Stimulated activated naive B cell treated with anti-CD40 and anti-IgM and Interleukin-4, amounts not matched to agents 10 μg/mL and 1 μg/mL and 100 μg/mL, for 72 hours (primary cell): ENCODE measurements around the gene TCP11L2.
"Not testable (repeated sequence)": the region's sequence is repeated elsewhere in the genome, so short reads cannot be mapped to it uniquely, and the experiment has no call there.

Experiments used
- ATAC-seq, 2 donors: fragments of 150-1000 bp; cut with Tn5 transposase; replicated peaks; 2 replicates each; pipeline ENCODE4 v1.10.0; 2021; ENCODE audit warnings: moderate library complexity in 1 of 2
- DNase-seq: peaks from one replicate; pipeline ENCODE4 v3.0.0; 2021
- H3K27ac Mint-ChIP-seq: one replicate; pipeline ENCODE4 v1.8.0; 2022; ENCODE audit warnings: mild to moderate bottlenecking, mixed read lengths
- H3K27me3 Mint-ChIP-seq, 2 donors: one replicate each; pipeline ENCODE4 v1.8.0; 2022; ENCODE audit warnings: mixed read lengths in 2 of 2
- H3K36me3 Mint-ChIP-seq, 2 donors: one replicate each; pipeline ENCODE4 v1.8.0; 2022; ENCODE audit warnings: mixed read lengths in 2 of 2, mild to moderate bottlenecking in 1 of 2
- H3K4me1 Mint-ChIP-seq, 2 donors: one replicate each; pipeline ENCODE4 v1.8.0; 2022; ENCODE audit warnings: mixed read lengths in 2 of 2, mild to moderate bottlenecking in 1 of 2
- H3K4me3 Mint-ChIP-seq, 2 donors: one replicate each; pipeline ENCODE4 v1.8.0; 2022; ENCODE audit warnings: mild to moderate bottlenecking in 2 of 2, mixed read lengths in 2 of 2, moderate library complexity in 1 of 2
- H3K9me3 Mint-ChIP-seq, 2 donors: one replicate each; pipeline ENCODE4 v1.8.0; 2022; ENCODE audit warnings: mixed read lengths in 2 of 2, mild to moderate bottlenecking in 1 of 2

The TCP11L2 gene

GRCh38 chr12:106357549-106358395 lies 55.2 kb downstream of the TCP11L2 start, which contains the start of gene POLR3B:
Gene POLR3B, plus strand, starts transcription at chr12:106357748. Its CDS starts 132 bp downstream, at chr12:106357880.
- Mint-ChIP-seq H3K9me3 (no peaks in the 10 kb centered on the region), H3K36me3 (peaks cover 4 to 5% of the 10 kb centered on the region in 2 donors), H3K4me1 (peaks cover 8 to 16% of the 10 kb centered on the region in 2 donors), H3K27ac (peak within 1 kb of the TSS; percentile 94), H3K27me3 (no peaks in the 10 kb centered on the region), H3K4me3 (peak within 1 kb of the TSS; percentile 91 to 94)
- DNase-seq (peak; percentile 96), ATAC-seq (peak; percentile 94 to 96)

GRCh38 chr12:106358396-106359241 lies 56.1 kb downstream of the TCP11L2 start:
- peaks cover 4 to 5% of the 10 kb centered on the region in 2 donors for H3K36me3 Mint-ChIP-seq
- H3K9me3 Mint-ChIP-seq, result no peaks in the 10 kb centered on the region
- peak; percentile 3 to 19 for ATAC-seq
- peak overlapping the region; percentile 91 to 94 for H3K4me3 Mint-ChIP-seq
- DNase-seq, result no peak
- no peaks in the 10 kb centered on the region for H3K27me3 Mint-ChIP-seq
- peak overlapping the region; percentile 94 for H3K27ac Mint-ChIP-seq
- peaks cover 8 to 16% of the 10 kb centered on the region in 2 donors for H3K4me1 Mint-ChIP-seq

DNA sequence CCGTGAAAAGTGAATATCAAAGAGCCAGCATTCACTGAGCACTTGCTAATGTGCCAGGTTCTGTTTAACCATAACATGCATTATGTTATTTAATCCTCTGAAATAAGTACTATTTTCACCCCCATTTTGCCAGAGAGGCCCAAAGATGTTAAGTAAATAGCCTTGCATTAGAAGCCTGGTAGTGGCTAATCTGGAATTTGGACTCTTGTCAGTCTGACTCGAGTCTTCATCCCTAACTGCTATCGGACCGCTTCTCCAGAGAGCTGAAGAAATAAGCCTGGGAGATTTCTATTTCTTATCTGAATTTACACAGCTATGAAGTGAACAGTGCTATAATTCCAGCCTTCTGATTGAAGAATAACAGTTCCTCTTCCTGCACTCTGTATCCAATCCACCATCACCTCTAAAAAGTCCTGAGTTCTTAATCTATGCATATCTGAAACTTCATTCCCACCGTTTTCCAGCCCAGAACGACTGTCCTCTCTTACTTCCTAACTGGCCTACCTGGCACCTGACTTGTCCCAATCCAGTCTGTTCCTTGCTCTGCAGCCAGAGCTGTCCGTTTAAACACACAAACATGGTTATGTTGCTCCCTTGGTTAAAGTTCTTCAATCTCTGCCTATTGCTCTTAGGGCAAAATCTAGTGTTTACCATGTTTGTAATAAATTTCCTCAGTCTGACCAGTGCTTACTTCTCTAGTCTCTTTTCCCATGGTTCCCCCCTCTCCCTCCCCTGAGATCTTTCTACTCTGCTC lies 57.3 kb downstream of the TCP11L2 start:
- DNase-seq, result no peak
- Mint-ChIP-seq H3K27me3 (no peaks in the 10 kb centered on the region), H3K27ac (no peak overlapping the region), H3K9me3 (no peaks in the 10 kb centered on the region), H3K36me3 (peaks cover 12% of the 10 kb centered on the region in 2 donors), H3K4me1 (peaks cover 8 to 16% of the 10 kb centered on the region in 2 donors), H3K4me3 (no peak overlapping the region)
- no peak for ATAC-seq

- no peak for ATAC-seq
- Mint-ChIP-seq H3K4me3 (no peak overlapping the region), H3K36me3 (peaks cover 16 to 18% of the 10 kb centered on the region in 2 donors), H3K27ac (no peak overlapping the region), H3K4me1 (peaks cover 8 to 16% of the 10 kb centered on the region in 2 donors), H3K9me3 (no peaks in the 10 kb centered on the region), H3K27me3 (no peaks in the 10 kb centered on the region)
- DNase-seq, result no peak
Observed at GRCh38 chr12:106360400-106360994, 58.0 kb downstream of the TCP11L2 start.

GRCh38 chr12:106362971-106363370 lies 60.4 kb downstream of the TCP11L2 start:
- H3K27ac Mint-ChIP-seq, result no peak overlapping the region
- H3K27me3 Mint-ChIP-seq, result no peaks in the 10 kb centered on the region
- ATAC-seq, result no peak
- peaks cover 16 to 18% of the 10 kb centered on the region in 2 donors for H3K36me3 Mint-ChIP-seq
- H3K9me3 Mint-ChIP-seq, result no peaks in the 10 kb centered on the region
- no peak for DNase-seq
- peaks cover 3 to 9% of the 10 kb centered on the region in 2 donors for H3K4me1 Mint-ChIP-seq
- H3K4me3 Mint-ChIP-seq, result no peak overlapping the region

GRCh38 chr12:106364261-106364660 lies 61.7 kb downstream of the TCP11L2 start:
- Mint-ChIP-seq H3K36me3 (peaks cover 15 to 21% of the 10 kb centered on the region in 2 donors), H3K4me3 (no peak overlapping the region), H3K27me3 (no peaks in the 10 kb centered on the region), H3K9me3 (no peaks in the 10 kb centered on the region), H3K4me1 (no peaks in the 10 kb centered on the region), H3K27ac (no peak overlapping the region)
- DNase-seq (no peak), ATAC-seq (no peak)

- H3K27me3 Mint-ChIP-seq, result no peaks in the 10 kb centered on the region
- no peak for DNase-seq
- no peak overlapping the region for H3K4me3 Mint-ChIP-seq
- H3K4me1 Mint-ChIP-seq, result no peaks in the 10 kb centered on the region
- no peak for ATAC-seq
- H3K36me3 Mint-ChIP-seq, result peaks cover 39 to 54% of the 10 kb centered on the region in 2 donors
- H3K9me3 Mint-ChIP-seq, result peaks cover 2 to 3% of the 10 kb centered on the region in 2 donors
- H3K27ac Mint-ChIP-seq, result no peak overlapping the region
Observed at GRCh38 chr12:106369624-106370346, 67.3 kb downstream of the TCP11L2 start.

DNA sequence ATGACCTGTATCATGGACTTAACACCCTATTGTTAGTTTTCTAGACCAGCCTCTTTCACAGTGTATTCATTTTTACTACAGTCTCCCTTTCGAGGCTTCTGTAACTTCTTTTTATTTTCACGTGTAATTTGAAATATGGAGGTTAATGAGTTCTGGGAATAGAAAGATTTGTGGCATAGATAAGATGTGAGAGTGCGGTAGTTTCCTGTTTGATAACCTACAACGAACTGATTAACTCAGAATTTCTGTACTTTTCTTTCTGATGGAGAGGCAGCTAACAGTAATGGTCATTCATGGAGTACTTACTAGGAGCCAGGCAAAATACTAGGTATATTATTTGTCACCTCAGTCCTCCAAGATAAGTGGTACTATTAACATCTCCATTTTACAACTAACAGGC lies 76.3 kb downstream of the TCP11L2 start:
- H3K4me3 Mint-ChIP-seq, result no peak overlapping the region
- H3K9me3 Mint-ChIP-seq, result no peaks in the 10 kb centered on the region
- no peak overlapping the region for H3K27ac Mint-ChIP-seq
- ATAC-seq (no peak), DNase-seq (no peak)
- H3K27me3 Mint-ChIP-seq, result no peaks in the 10 kb centered on the region
- H3K4me1 Mint-ChIP-seq, result no peaks in the 10 kb centered on the region
- peaks cover 70 to 91% of the 10 kb centered on the region in 2 donors for H3K36me3 Mint-ChIP-seq

DNA sequence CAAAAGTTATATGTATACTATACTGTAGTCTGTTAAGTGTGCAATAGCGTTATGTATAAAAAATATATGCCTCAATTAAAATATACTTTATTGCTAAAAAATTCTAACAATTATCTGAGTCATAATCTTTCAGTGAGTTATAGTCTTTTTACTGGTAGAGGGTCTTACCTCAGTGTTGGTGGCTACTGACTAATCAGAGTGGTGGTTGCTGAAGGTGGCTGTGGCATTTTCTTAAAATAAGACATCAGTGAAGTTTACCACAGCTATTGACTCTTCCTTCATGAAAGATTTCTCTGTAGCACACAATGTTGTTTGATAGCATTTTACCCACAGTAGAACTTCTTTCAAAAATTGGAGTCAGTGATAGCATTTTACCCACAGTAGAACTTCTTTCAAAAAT lies 78.4 kb downstream of the TCP11L2 start:
- Mint-ChIP-seq H3K9me3 (no peaks in the 10 kb centered on the region), H3K27ac (peak overlapping the region; percentile 0), H3K27me3 (no peaks in the 10 kb centered on the region), H3K4me3 (no peak overlapping the region), H3K36me3 (peaks cover 61 to 84% of the 10 kb centered on the region in 2 donors), H3K4me1 (no peaks in the 10 kb centered on the region)
- ATAC-seq, result no peak
- DNase-seq, result no peak

- not testable (repeated sequence) for H3K4me1 Mint-ChIP-seq, H3K27ac Mint-ChIP-seq, DNase-seq, ATAC-seq, H3K27me3 Mint-ChIP-seq, H3K4me3 Mint-ChIP-seq, H3K9me3 Mint-ChIP-seq
- H3K36me3 Mint-ChIP-seq, result peaks cover 57 to 79% of the 10 kb centered on the region in 2 donors
Observed at GRCh38 chr12:106381866-106382265, 79.3 kb downstream of the TCP11L2 start.

DNA sequence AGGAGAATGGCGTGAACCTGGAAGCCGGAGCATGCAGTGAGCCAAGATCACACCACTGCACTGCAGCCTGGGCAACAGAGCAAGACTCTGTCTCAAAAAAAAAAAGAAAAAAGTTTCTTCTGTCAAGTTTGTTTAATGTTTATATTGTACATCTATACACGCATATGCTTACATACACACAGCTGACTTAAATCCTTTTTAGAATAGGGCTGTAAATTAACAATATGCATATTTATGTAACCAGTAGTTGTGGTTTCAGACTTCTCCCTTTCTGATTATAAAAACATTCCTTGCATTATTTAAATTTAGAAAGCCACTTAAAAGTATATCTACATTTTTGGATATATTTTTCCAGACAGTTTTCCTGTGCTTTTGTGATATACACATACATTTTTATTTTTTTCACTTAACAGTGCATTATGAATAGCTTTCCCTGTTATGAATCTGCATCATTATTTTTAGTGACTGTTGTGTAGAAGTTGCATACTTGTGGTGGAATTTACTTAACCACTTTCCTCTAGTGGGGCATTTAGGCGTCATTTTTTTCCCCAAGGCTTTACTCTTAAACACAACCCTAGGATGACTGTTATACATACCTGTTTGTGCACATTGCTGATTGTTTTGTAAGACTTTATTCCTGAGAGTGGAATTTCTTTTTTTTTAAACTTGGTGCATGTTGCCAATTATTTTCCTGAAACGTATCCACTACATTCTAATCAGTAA lies 84.4 kb downstream of the TCP11L2 start:
- no peak overlapping the region for H3K27ac Mint-ChIP-seq
- H3K27me3 Mint-ChIP-seq, result no peaks in the 10 kb centered on the region
- no peaks in the 10 kb centered on the region for H3K9me3 Mint-ChIP-seq
- H3K36me3 Mint-ChIP-seq, result peaks cover 48 to 59% of the 10 kb centered on the region in 2 donors
- H3K4me1 Mint-ChIP-seq, result no peaks in the 10 kb centered on the region
- ATAC-seq (no peak), DNase-seq (no peak)
- H3K4me3 Mint-ChIP-seq, result no peak overlapping the region

GRCh38 chr12:106387848-106388377 lies 85.4 kb downstream of the TCP11L2 start:
- Mint-ChIP-seq H3K4me1 (no peaks in the 10 kb centered on the region), H3K27me3 (no peaks in the 10 kb centered on the region), H3K36me3 (peaks cover 47 to 52% of the 10 kb centered on the region in 2 donors), H3K27ac (no peak overlapping the region), H3K9me3 (no peaks in the 10 kb centered on the region), H3K4me3 (no peak overlapping the region)
- no peak for ATAC-seq
- no peak for DNase-seq
